ENCODE data around the gene CHAC2. TPM values are rescaled to one million over a fixed set of nuclear protein-coding genes. Genes with fewer than 3 reads are reported as not detected.

Gene CHAC2
- total and polyA plus RNA-seq, 2 of the 13 experiments (the other 11 are each of a cell fraction or from before 2014, with no cell fraction given): 1.7 to 10.7 TPM

DNA sequence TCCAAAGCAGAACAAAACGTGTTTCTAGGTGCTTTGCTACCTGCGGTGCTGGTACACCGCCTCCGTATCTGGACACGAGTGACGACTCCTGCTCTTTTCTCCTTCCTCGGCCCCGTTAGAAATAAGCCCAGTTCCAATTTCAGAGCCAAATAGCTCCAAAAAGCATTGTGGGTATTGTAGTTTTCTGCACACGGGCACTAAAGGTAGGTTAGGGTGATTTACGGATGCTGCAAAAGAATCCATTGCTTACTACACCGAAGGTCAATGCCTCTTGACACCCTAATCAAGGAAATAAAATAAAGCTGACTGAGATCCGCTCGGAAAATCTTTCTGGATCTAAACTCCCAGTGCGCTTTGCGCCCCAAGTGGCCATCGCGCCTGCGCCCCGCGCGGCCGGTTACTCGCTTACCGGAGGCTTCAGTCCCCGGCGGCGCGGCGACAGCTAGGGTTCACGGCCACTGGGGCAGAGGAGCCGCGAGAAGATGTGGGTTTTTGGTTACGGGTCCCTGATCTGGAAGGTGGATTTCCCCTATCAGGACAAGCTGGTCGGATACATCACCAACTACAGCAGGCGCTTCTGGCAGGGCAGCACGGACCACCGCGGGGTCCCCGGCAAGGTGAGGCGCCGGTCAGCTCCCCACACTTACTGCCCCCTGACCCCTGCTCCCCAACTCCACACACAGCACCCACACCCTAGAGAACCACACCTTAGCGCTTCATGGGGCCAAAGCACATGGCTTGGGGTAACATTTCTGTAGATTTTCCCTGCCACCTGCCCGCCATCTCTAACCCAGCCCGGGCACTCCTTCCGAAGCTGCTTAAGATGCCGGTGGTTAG, at the start of gene CHAC2 (continued):
- TF ChIP-seq, protein P1, sequence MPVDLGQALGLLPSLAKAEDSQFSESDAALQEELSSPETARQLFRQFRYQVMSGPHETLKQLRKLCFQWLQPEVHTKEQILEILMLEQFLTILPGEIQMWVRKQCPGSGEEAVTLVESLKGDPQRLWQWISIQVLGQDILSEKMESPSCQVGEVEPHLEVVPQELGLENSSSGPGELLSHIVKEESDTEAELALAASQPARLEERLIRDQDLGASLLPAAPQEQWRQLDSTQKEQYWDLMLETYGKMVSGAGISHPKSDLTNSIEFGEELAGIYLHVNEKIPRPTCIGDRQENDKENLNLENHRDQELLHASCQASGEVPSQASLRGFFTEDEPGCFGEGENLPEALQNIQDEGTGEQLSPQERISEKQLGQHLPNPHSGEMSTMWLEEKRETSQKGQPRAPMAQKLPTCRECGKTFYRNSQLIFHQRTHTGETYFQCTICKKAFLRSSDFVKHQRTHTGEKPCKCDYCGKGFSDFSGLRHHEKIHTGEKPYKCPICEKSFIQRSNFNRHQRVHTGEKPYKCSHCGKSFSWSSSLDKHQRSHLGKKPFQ (CRISPR knock-in tag; IDR thresholded peaks at IDR 0.05; ENCODE audit: insufficient replicate concordance): no peak
- TF ChIP-seq ZNF143 (CRISPR knock-in tag; IDR thresholded peaks at IDR 0.05) (peak; percentile 94), NR1H2 (CRISPR knock-in tag; IDR thresholded peaks at IDR 0.05; ENCODE audit: borderline replicate concordance, low read depth) (no peak; the same call in 1 of the 2 replicates), ZFP82 (CRISPR knock-in tag; IDR thresholded peaks at IDR 0.05; ENCODE audit: borderline replicate concordance) (no peak), ZNF20 (CRISPR knock-in tag; IDR thresholded peaks at IDR 0.05) (no peak), ZNF367 (CRISPR knock-in tag; IDR thresholded peaks at IDR 0.05; ENCODE audit: borderline replicate concordance) (no peak), MXI1 (IDR thresholded peaks at IDR 0.05; ENCODE audit: borderline replicate concordance, low read depth, low read length) (peak; percentile 55; the same call in 1 of the 3 replicates), ZNF567 (CRISPR knock-in tag; IDR thresholded peaks at IDR 0.05; ENCODE audit: borderline replicate concordance) (no peak), ZNF230 (CRISPR knock-in tag; IDR thresholded peaks at IDR 0.05) (no peak; the same call in 1 of the 2 replicates), IKZF1 (IDR thresholded peaks at IDR 0.05) (no peak), ZNF747 (CRISPR knock-in tag; IDR thresholded peaks at IDR 0.05; ENCODE audit: borderline replicate concordance) (no peak), ZNF564 (CRISPR knock-in tag; IDR thresholded peaks at IDR 0.05) (no peak), BRCA1 (CRISPR knock-in tag; IDR thresholded peaks at IDR 0.05) (no peak), TCF7 (IDR thresholded peaks at IDR 0.05; ENCODE audit: low read depth) (no peak)
- TF ChIP-seq, protein P2, sequence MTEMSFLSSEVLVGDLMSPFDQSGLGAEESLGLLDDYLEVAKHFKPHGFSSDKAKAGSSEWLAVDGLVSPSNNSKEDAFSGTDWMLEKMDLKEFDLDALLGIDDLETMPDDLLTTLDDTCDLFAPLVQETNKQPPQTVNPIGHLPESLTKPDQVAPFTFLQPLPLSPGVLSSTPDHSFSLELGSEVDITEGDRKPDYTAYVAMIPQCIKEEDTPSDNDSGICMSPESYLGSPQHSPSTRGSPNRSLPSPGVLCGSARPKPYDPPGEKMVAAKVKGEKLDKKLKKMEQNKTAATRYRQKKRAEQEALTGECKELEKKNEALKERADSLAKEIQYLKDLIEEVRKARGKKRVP (CRISPR knock-in tag; IDR thresholded peaks at IDR 0.05): no peak
- TF ChIP-seq, protein P3, sequence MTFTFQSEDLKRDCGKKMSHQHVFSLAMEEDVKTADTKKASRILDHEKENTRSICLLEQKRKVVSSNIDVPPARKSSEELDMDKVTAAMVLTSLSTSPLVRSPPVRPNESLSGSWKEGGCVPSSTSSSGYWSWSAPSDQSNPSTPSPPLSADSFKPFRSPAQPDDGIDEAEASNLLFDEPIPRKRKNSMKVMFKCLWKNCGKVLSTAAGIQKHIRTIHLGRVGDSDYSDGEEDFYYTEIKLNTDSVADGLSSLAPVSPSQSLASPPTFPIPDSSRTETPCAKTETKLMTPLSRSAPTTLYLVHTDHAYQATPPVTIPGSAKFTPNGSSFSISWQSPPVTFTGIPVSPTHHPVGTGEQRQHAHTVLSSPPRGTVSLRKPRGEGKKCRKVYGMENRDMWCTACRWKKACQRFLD (CRISPR knock-in tag; IDR thresholded peaks at IDR 0.05; ENCODE audit: borderline replicate concordance): 0 out of 2 replicates have a peak, but pooled peaks have one; percentile 36
- TF ChIP-seq, protein P4, sequence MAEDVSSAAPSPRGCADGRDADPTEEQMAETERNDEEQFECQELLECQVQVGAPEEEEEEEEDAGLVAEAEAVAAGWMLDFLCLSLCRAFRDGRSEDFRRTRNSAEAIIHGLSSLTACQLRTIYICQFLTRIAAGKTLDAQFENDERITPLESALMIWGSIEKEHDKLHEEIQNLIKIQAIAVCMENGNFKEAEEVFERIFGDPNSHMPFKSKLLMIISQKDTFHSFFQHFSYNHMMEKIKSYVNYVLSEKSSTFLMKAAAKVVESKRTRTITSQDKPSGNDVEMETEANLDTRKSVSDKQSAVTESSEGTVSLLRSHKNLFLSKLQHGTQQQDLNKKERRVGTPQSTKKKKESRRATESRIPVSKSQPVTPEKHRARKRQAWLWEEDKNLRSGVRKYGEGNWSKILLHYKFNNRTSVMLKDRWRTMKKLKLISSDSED (CRISPR knock-in tag; IDR thresholded peaks at IDR 0.05): no peak
- TF ChIP-seq, protein P5, sequence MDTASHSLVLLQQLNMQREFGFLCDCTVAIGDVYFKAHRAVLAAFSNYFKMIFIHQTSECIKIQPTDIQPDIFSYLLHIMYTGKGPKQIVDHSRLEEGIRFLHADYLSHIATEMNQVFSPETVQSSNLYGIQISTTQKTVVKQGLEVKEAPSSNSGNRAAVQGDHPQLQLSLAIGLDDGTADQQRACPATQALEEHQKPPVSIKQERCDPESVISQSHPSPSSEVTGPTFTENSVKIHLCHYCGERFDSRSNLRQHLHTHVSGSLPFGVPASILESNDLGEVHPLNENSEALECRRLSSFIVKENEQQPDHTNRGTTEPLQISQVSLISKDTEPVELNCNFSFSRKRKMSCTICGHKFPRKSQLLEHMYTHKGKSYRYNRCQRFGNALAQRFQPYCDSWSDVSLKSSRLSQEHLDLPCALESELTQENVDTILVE (CRISPR knock-in tag; IDR thresholded peaks at IDR 0.05): peak; percentile 86
- TF ChIP-seq, protein P6, sequence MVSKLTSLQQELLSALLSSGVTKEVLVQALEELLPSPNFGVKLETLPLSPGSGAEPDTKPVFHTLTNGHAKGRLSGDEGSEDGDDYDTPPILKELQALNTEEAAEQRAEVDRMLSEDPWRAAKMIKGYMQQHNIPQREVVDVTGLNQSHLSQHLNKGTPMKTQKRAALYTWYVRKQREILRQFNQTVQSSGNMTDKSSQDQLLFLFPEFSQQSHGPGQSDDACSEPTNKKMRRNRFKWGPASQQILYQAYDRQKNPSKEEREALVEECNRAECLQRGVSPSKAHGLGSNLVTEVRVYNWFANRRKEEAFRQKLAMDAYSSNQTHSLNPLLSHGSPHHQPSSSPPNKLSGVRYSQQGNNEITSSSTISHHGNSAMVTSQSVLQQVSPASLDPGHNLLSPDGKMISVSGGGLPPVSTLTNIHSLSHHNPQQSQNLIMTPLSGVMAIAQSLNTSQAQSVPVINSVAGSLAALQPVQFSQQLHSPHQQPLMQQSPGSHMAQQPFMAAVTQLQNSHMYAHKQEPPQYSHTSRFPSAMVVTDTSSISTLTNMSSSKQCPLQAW (CRISPR knock-in tag; IDR thresholded peaks at IDR 0.05): peak; percentile 83; the same call in 1 of the 2 replicates
- TF ChIP-seq, protein P7, sequence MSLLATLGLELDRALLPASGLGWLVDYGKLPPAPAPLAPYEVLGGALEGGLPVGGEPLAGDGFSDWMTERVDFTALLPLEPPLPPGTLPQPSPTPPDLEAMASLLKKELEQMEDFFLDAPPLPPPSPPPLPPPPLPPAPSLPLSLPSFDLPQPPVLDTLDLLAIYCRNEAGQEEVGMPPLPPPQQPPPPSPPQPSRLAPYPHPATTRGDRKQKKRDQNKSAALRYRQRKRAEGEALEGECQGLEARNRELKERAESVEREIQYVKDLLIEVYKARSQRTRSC (CRISPR knock-in tag; IDR thresholded peaks at IDR 0.05; ENCODE audit: low read depth): no peak
